Measurements from ENCODE around the gene THUMPD3.

THUMPD3 gene

GRCh38 chr3:9362731-9363530, at the start of gene THUMPD3:
TSS of gene THUMPD3 (plus strand) at chr3:9363054. CDS start at chr3:9365069, 2,015 bp downstream.
- DNase-seq: peak; percentile 90

GRCh38 chr3:9314796-9315195, 48.1 kb upstream of the THUMPD3 start:
- DNase-seq: no peak

- DNase-seq: no peak
Measured at GRCh38 chr3:9316881-9317361, 45.9 kb upstream of the THUMPD3 start.

GRCh38 chr3:9322780-9323179, 40.1 kb upstream of the THUMPD3 start:
- DNase-seq: no peak

- no peak for DNase-seq
Measured at GRCh38 chr3:9324944-9325343, 37.9 kb upstream of the THUMPD3 start.

- DNase-seq: no peak
Measured at GRCh38 chr3:9327578-9327977, 35.3 kb upstream of the THUMPD3 start.

GRCh38 chr3:9330166-9330703, 32.6 kb upstream of the THUMPD3 start:
- no peak for DNase-seq

- no peak for DNase-seq
Measured at GRCh38 chr3:9331171-9331570, 31.7 kb upstream of the THUMPD3 start.

GRCh38 chr3:9332250-9333030, 30.4 kb upstream of the THUMPD3 start:
- no peak for DNase-seq

- no peak for DNase-seq
Measured at GRCh38 chr3:9339761-9340471, 22.9 kb upstream of the THUMPD3 start.

- no peak for DNase-seq
Measured at GRCh38 chr3:9340472-9340902, 22.4 kb upstream of the THUMPD3 start.

GRCh38 chr3:9342696-9343095, 20.2 kb upstream of the THUMPD3 start:
- no peak for DNase-seq

- no peak for DNase-seq
Measured at GRCh38 chr3:9343115-9343514, 19.7 kb upstream of the THUMPD3 start.

GRCh38 chr3:9345041-9345440, 17.8 kb upstream of the THUMPD3 start:
- DNase-seq: no peak

GRCh38 chr3:9346141-9346540, 16.7 kb upstream of the THUMPD3 start:
- no peak for DNase-seq

- no peak for DNase-seq
Measured at GRCh38 chr3:9347081-9347480, 15.8 kb upstream of the THUMPD3 start.

GRCh38 chr3:9347887-9348286, 15.0 kb upstream of the THUMPD3 start:
- DNase-seq: no peak

- no peak for DNase-seq
Measured at GRCh38 chr3:9349321-9350117, 13.3 kb upstream of the THUMPD3 start.

- no peak for DNase-seq
Measured at GRCh38 chr3:9351709-9352126, 11.1 kb upstream of the THUMPD3 start.

GRCh38 chr3:9352917-9353752, 9.7 kb upstream of the THUMPD3 start:
- peak; percentile 59 for DNase-seq

Data from CD4-positive, alpha-beta T cell treated with Interleukin-15 for 1 hour (primary cell).